NB4 (cell line): Measurements from ENCODE around the gene MED15.

Source experiments
- CTCF ChIP-seq: IDR thresholded peaks from one replicate; pipeline ENCODE4 v1.5.1; 2012; ENCODE audit warnings: low read depth, low read length
- MYC ChIP-seq: IDR thresholded peaks from 2 replicates; pipeline ENCODE4 v1.6.1; 2011; ENCODE audit warnings: low read depth, low read length
- POLR2A ChIP-seq: IDR thresholded peaks from 2 replicates; pipeline ENCODE4 v1.6.1; 2011; ENCODE audit warnings: mild to moderate bottlenecking; ENCODE audit not compliant: insufficient read length; ENCODE audit errors: extremely low read depth

DNA sequence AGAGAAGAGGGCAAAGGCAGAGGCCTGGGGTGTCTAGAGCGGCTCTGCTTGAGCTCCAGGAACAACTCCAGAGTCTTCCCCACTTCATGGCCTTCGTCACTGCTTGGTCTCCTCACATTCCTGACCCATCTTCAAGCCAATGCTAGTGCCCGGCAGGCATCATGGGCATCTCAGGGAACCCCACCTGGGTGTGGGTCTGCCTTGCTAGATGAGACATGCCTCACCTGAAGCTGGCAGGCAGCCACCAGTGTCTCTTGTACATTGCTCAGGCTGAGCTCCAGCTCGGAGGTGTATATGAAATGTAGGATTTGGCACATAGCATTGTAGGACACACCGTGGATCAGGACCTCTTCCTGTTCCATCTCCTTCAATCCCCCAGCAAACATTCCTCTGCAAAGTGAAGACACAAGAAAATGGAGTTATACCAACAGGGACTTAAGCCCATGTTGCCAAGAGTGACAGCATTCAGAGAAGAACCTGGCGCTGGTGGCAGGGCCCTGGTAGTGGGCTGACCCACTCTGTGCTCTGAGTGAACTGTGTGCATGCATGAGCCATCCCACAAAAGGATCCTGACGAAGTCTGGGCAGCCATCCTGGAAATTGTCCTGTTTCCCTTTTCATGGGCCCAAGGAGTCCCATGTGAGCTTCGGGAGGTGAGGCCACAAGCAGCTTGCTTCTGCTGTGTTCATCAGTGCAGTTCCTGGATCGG lies 36.1 kb upstream of the MED15 start:
- no peak for TF ChIP-seq POLR2A
- TF ChIP-seq CTCF = no peak
- TF ChIP-seq MYC = no peak
